Posterior vena cava (tissue), 2 donors: ENCODE results near the gene CRYM. TPM values are rescaled to one million over a fixed set of nuclear protein-coding genes. Genes with fewer than 3 reads are reported as not detected.
"Not testable (repeated sequence)": the region's sequence is repeated elsewhere in the genome, so short reads cannot be mapped to it uniquely, and the experiment has no call there.

Experiments
- DNase-seq: peaks from one replicate; pipeline ENCODE4 v3.0.0-alpha.2; 2020; ENCODE audit warnings: low spot score
- intact Hi-C, 2 donors: fragments of 100-400 bp; cut with DNase I; formaldehyde crosslinking; loops; one replicate each; pipeline versions ENCODE4 v1.14.1 to v1.14.2; 2022 to 2023
- total RNA-seq, 2 donors: library from RNA; stranded (reverse); fragmentation: NEBNext Ultra II Directional; extraction: Animal tissue kit (Norgen Biotek cat#: 25700); gene quantifications; one replicate each; pipeline ENCODE4 v1.2.1, GENCODE V29; 2021
- donor health status: DM: yes; HTN: yes; CAD: no.
- donor health status: DM: yes; HTN: yes; CAD: no.

The CRYM gene
- total RNA-seq, 2 donors from 2014 or later, result 0.93 to 1.0 TPM

DNA sequence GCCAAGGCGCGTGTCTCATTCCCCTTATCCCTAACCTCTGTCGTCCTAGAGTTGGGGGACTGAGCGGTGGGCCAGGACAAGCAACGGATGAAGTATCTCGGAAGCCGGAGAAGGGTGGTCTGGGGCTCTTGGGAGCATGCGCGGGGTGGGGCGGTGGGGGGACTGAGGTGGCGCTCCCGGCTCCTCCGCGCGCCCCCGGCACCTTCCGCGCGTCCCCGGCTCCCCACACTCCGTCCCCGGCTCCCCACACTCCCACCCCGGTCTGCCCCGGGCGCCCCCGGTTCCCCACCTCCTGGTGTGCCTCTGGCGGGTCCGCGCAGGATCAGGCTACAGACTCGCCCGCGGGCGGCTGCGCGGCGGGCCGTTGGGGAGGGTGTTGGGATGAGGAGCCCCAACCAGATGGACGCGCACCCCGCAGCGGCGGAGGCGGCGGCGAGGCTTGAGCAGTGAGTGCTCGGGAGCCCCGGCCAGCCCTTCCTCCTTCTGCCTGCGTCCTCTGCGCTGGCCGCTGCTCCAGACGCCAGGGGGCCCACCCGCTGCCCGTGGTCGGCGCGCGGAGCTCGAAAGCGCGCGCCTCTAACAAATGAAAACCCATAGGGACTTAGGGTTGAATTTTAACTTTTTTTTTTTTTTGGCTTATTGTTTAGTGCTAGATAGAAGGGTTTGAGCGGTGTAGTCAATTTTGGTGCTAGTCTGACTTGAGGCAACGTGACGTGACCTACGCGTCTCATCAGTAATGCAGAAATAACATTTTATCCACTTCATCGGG lies 5.6 kb upstream of the CRYM start:
- intact Hi-C loops, result no loop called here
- no peak for DNase-seq

DNA sequence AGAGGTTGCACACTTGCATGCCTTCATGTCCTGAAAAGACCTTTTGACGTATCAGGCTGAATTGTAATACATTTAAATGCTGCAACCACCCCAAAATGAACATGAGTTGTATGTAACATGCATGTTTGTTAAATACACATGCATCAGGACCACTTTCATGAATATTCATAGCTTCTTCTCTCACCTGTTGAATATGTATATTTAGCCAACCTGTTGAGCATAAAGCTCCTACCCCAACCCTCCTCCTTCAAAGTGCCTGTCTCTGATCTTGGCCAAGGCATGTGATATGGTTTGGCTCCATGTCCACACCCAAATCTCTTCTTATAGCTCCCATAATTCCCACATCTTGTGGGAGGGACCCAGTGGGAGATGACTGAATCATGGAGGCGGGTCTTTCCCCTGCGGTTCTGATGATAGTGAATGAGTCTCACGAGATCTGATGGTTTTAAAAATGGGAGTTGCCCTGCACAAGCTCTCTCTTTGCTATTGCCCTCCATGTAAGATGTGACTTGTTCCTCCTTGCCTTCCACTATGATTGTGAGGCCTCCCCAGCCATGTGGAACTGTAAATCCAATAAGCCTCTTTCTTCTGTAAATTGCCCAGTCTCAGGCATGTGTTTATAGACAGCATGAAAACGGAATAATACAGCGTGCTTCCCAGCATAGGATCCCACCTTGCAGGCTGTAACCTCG lies 3.8 kb upstream of the CRYM start:
- DNase-seq, result no peak
- intact Hi-C loops, result no loop called here

DNA sequence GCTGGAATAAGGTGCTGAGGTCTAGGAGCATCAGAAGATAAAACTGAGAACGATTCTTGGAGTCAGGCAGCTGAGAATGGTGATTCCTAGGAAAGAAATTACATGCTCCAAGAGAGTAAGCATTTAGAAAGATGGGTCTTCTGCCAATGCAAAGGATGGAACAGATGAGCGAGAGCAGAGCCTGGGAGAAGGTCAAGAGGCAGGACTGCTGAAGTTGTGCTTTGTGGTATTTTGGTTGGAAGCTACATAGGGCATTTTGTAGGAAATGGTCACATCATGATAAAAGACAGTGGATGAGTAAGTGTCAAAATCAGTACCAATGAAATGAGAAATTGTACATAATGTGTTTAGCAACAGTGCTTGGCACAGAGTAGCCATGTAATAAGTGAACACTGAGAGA lies 1.4 kb upstream of the CRYM start:
- intact Hi-C loops, result no loop called here
- DNase-seq, result no peak

- DNase-seq, result no peak
- intact Hi-C loops, result no loop called here
Observed at GRCh38 chr16:21277045-21277926, 804 bp downstream of the CRYM start.

- intact Hi-C loops, result no loop called here
- DNase-seq, result no peak
Observed at GRCh38 chr16:21276090-21276489, 2.0 kb downstream of the CRYM start.

GRCh38 chr16:21275529-21275928 lies 2.6 kb downstream of the CRYM start:
- no peak for DNase-seq
- intact Hi-C loops, result no loop called here

GRCh38 chr16:21274172-21274726 lies 3.8 kb downstream of the CRYM start:
- intact Hi-C loops, result no loop called here
- no peak for DNase-seq

- not testable (repeated sequence) for DNase-seq
Observed at GRCh38 chr16:21272763-21273162, 5.3 kb downstream of the CRYM start.

DNA sequence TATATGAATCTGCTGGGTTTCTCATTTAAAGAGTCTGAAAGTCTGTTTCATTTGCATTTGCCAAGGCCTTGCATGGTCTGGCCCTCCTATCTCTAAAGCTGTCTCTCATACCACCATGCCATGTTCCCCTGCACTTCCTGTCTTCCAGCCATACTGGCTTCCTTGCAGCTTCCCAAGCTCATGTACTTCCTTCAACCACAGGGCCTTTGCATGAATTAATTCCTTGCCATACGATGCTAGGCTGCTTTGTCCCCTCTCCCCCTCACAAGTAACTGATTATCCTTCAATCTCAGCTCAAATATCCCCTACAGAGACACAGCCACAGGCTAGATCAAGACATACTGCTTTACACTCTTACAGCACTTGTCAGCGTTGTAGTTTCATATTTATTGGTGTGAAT lies 5.8 kb downstream of the CRYM start:
- intact Hi-C loops, result no loop called here
- DNase-seq, result no peak

More at GRCh38 chr16:21272763-21273162, 5.3 kb downstream of the CRYM start:
- intact Hi-C loops, result not testable (repeated sequence)

- intact Hi-C loops, result no loop called here
- no peak for DNase-seq
Observed at GRCh38 chr16:21268236-21268635, 9.9 kb downstream of the CRYM start.

- intact Hi-C loops, result no loop called here
- no peak for DNase-seq
Observed at GRCh38 chr16:21267298-21267697, 10.8 kb downstream of the CRYM start.

- DNase-seq, result no peak
- intact Hi-C loops, result no loop called here
Observed at GRCh38 chr16:21265104-21265837, 12.8 kb downstream of the CRYM start.

GRCh38 chr16:21264571-21265036 lies 13.5 kb downstream of the CRYM start:
- intact Hi-C loops, result loop anchor here in 1 of 2 donors (5.0 kb wide), 2 partner anchors 348 to 572 kb away; no protein-coding TSS in a partner anchor
- no peak for DNase-seq

DNA sequence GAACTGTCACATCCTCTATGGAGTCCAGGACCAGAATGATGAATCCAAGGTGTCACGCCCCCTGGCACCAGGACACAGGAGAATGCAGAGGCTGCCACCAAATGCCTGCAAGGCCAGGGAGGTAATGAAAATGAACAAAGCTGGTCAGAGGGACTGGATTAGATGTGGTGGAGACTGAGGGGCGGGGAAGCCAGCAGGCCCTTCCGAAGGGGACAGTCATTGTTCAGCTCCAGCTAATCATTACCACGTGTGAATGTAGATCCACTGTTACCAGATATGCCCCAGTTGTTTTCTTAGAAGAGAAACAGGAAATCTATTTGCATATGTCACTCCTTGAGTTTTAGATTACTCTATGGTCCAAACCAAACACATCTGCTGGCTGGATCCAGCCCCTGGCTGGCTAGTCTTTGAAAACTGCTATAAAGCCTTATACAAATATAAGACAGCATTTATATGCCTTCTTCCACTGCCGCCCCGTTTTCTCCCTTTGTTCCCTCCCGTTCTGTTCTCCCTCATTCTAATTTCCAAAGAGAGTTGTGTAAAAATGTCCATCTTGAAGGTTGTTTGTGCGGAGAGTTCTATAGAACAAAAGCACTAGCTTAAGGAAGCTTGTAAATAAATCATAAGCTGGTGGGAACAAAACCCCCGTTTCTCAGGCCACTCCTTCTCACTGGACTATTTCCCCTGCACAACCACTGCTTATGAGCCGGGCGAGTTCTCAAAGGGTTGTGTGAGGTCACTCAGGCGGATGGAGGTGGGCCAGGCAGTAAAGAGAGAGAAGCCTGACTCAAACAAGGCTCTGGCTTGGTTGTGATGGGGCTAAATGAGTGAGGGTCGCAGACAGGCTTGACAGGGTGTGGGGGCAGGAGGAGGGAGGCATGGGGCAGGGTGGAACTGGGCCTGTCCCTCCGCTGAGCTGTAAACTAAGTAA lies 14.2 kb downstream of the CRYM start:
- intact Hi-C loops, result loop anchor here in 1 of 2 donors (5.0 kb wide), 2 partner anchors 348 to 572 kb away; no protein-coding TSS in a partner anchor
- DNase-seq, result no peak

DNA sequence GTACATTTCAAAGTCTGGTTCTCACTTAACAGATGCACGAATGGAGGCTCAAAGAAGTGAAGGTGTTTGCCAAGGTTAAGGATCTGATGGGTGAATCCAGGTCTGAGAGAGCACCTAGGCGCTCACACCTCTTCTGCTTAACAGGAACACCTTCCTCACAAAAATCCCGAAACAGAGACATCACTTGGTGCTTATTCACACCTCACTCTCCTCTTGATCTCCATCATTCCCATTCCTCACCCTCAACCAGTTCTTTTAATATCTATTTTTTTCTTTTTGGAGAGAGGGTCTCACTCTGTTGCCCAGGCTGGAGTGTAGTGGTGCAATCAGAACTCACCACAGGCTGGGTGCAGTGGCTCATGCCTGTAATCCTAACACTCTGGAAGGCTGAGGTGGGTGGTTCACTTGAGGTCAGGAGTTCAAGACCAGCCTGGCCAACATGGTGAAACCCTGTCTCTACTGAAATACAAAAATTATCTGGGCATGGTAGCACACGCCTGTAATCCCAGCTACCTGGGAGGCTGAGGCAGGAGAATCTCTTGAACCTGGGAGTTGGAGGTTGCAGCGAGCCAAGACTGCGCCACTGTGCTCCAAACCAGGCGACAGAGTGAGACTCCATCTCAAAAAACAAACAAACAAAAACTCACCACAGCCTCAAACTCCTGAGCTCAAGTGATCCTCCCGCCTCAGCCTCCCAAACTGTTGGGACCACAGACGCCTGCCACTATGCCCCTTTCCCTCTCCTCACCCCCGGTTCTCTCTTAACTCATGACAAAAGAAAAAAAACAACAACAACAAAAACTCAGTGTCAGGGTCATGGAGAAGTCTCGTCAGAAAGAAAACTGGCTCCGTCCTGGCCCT lies 15.1 kb downstream of the CRYM start:
- intact Hi-C loops, result loop anchor here in 1 of 2 donors (5.0 kb wide), 2 partner anchors 349 to 571 kb away; no protein-coding TSS in a partner anchor
- no peak for DNase-seq
